GM12878 (cell line): ENCODE measurements around the gene ITPKB.
"Not testable (repeated sequence)": the region's sequence is repeated elsewhere in the genome, so short reads cannot be mapped to it uniquely, and the experiment has no call there.

Source experiments
- BRCA1 ChIP-seq: IDR thresholded peaks from 2 replicates; pipeline ENCODE4 v1.6.1; 2011; ENCODE audit warnings: low read depth, low read length, improper control_type of control experiment
- EP300 ChIP-seq, 2 experiments: fragments of 150-350 bp in 1 of 2; IDR thresholded peaks; 2 replicates each; pipeline ENCODE4 v1.6.1; 2011 to 2012; ENCODE audit warnings: low read depth in 2 of 2, low read length in 2 of 2, borderline replicate concordance in 1 of 2, improper control_type of control experiment in 1 of 2, inconsistent platforms in 1 of 2; ENCODE audit not compliant: control insufficient read depth in 1 of 2
- TAF1 ChIP-seq: IDR thresholded peaks from 2 replicates; pipeline ENCODE4 v1.6.1; 2011; ENCODE audit warnings: mild to moderate bottlenecking, low read depth, low read length, borderline replicate concordance

DNA sequence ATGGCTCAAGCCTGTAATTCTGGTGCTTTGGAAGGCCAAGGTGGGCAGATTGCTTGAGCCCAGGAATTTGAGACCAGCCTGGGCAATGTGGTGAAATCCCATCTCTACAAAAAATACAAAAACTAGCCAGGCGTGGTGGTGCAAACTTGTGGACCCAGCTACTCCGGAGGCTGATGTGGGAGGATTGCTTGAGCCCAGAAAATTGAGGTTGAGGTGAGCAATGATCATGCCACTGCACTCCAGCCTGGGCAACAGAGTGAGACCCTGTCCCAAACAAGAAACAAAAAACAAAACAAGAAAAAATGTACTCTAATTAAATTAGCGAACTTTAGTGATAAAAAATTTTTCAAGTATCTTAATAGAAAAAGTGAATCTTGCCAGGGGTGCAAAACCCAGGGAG is 28.1 kb upstream of the ITPKB start:
- TF ChIP-seq TAF1; EP300 (IDR thresholded peaks at IDR 0.05; ENCODE audit: borderline replicate concordance in 1 of 2, control insufficient read depth in 1 of 2, low read depth in 2 of 2, low read length in 2 of 2); BRCA1: not testable (repeated sequence)
